RWPE2 (cell line): Measurements from ENCODE around the gene SCAMP1.

Experiments used
- ATAC-seq: fragments of 200-7000 bp; cut with Tn5 transposase; 3 replicates; pipeline ENCODE4 v1.9.1; 2021; ENCODE audit warnings: low read depth
- DNase-seq: peaks from one replicate; pipeline ENCODE4 v3.0.0-alpha.2; 2020; ENCODE audit warnings: low spot score
- H3K27ac ChIP-seq: fragments of 450-650 bp; 2 replicates; pipeline ENCODE4 v1.5.1; 2017; ENCODE audit warnings: mild to moderate bottlenecking; ENCODE audit not compliant: poor library complexity, severe bottlenecking
- H3K27me3 ChIP-seq: fragments of 250-450 bp; sonication (Bioruptor Pico); 2 replicates; pipeline ENCODE4 v1.5.1; 2021; ENCODE audit warnings: mild to moderate bottlenecking, moderate library complexity; ENCODE audit not compliant: insufficient read depth, poor library complexity, severe bottlenecking
- H3K36me3 ChIP-seq: fragments of 250-450 bp; sonication (Bioruptor Pico); 2 replicates; pipeline ENCODE4 v1.5.1; 2020; ENCODE audit warnings: low read depth, mild to moderate bottlenecking, moderate library complexity
- H3K4me1 ChIP-seq: fragments of 250-450 bp; sonication (Bioruptor Pico); 2 replicates; pipeline ENCODE4 v1.5.1; 2021; ENCODE audit warnings: mild to moderate bottlenecking, moderate library complexity; ENCODE audit not compliant: insufficient read depth, poor library complexity, severe bottlenecking
- H3K4me3 ChIP-seq: fragments of 250-450 bp; sonication (Bioruptor Pico); 2 replicates; pipeline ENCODE4 v1.5.1; 2021; ENCODE audit warnings: mild to moderate bottlenecking, moderate library complexity; ENCODE audit not compliant: severe bottlenecking
- H3K9me3 ChIP-seq: fragments of 250-450 bp; sonication (Bioruptor Pico); 2 replicates; pipeline ENCODE4 v1.5.1; 2021; ENCODE audit warnings: mild to moderate bottlenecking, moderate library complexity; ENCODE audit not compliant: severe bottlenecking
- CTCF ChIP-seq: fragments of 450-650 bp; IDR thresholded peaks from one replicate; pipeline ENCODE4 v1.5.1; 2017; ENCODE audit warnings: mild to moderate bottlenecking, moderate library complexity; ENCODE audit not compliant: poor library complexity, severe bottlenecking

Gene SCAMP1

GRCh38 chr5:78505860-78506259, 145.4 kb downstream of the SCAMP1 start:
- H3K4me3 ChIP-seq = no peak overlapping the region
- H3K27ac ChIP-seq = peak overlapping the region; percentile 62
- no peaks in the 10 kb centered on the region for H3K27me3 ChIP-seq
- H3K9me3 ChIP-seq = no peaks in the 10 kb centered on the region
- H3K36me3 ChIP-seq = peaks cover 3% of the 10 kb centered on the region; the same call in 1 of the 2 replicates
- ATAC-seq (no peak), DNase-seq (no peak)
- H3K4me1 ChIP-seq = peaks cover 28% of the 10 kb centered on the region
- no peak for TF ChIP-seq CTCF

- TF ChIP-seq CTCF = no peak
- no peak for DNase-seq
- H3K4me1 ChIP-seq = peaks cover 28% of the 10 kb centered on the region
- peaks cover 3% of the 10 kb centered on the region; the same call in 1 of the 2 replicates for H3K36me3 ChIP-seq
- no peaks in the 10 kb centered on the region for H3K27me3 ChIP-seq
- H3K9me3 ChIP-seq = no peaks in the 10 kb centered on the region
- H3K4me3 ChIP-seq = no peak overlapping the region
- ATAC-seq = no peak
- peak overlapping the region; percentile 62 for H3K27ac ChIP-seq
Measured at GRCh38 chr5:78506261-78507024, 146.0 kb downstream of the SCAMP1 start.

- H3K4me3 ChIP-seq = no peak overlapping the region
- H3K9me3 ChIP-seq = no peaks in the 10 kb centered on the region
- peaks cover 3% of the 10 kb centered on the region; the same call in 1 of the 2 replicates for H3K36me3 ChIP-seq
- H3K27me3 ChIP-seq = no peaks in the 10 kb centered on the region
- DNase-seq = no peak
- no peak for TF ChIP-seq CTCF
- peaks cover 19% of the 10 kb centered on the region for H3K4me1 ChIP-seq
- no peak for ATAC-seq
- H3K27ac ChIP-seq = no peak overlapping the region
Measured at GRCh38 chr5:78507531-78507930, 147.1 kb downstream of the SCAMP1 start.

DNA sequence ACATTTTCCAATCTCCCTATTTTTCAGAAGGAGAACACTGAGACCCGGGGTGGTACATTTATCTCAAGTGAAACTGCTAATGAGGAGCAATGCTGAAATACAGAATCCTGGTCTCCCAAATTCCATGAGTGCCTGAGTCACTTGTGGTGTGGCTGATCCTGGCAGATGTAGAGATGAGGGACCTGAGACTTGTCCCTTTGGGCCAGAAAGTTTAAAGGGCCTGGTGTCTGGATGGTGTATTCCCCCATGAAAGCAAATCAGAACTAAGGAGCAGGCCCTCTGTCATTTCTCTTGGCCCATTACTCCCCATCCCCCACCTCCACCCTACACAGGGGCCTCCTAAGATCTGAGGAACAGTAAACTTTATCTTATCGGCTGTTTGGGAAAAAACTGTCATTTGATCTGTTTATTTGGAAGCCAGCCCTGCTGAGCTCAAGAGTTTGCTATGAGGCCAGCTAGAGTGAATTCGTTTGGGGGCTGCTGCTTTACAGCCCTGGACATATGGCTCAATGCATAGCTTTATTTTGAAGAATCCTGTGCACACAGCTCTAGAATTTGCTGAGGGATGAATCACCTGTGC, 147.9 kb downstream of the SCAMP1 start:
- no peak overlapping the region for H3K4me3 ChIP-seq
- H3K4me1 ChIP-seq = peaks cover 16% of the 10 kb centered on the region
- ATAC-seq (no peak), DNase-seq (no peak)
- H3K9me3 ChIP-seq = no peaks in the 10 kb centered on the region
- no peak for TF ChIP-seq CTCF
- no peaks in the 10 kb centered on the region for H3K27me3 ChIP-seq
- H3K36me3 ChIP-seq = peaks cover 3% of the 10 kb centered on the region; the same call in 1 of the 2 replicates
- H3K27ac ChIP-seq = no peak overlapping the region
